Astrocyte (in vitro differentiated cells and primary cell): Measurements from ENCODE around the gene RPL27A.

Experiments
- EZH2 ChIP-seq: IDR thresholded peaks from 2 replicates; pipeline ENCODE4 v1.6.1; 2012; ENCODE audit warnings: mild to moderate bottlenecking, low read length, inconsistent platforms; ENCODE audit not compliant: insufficient read depth
- TF ChIP-seq, protein P1 (sequence below): IDR thresholded peaks from 2 replicates; pipeline ENCODE4 v1.5.1; 2011; ENCODE audit warnings: low read depth, mild to moderate bottlenecking, inconsistent platforms, low read length, moderate library complexity; ENCODE audit not compliant: insufficient read depth

DNA sequence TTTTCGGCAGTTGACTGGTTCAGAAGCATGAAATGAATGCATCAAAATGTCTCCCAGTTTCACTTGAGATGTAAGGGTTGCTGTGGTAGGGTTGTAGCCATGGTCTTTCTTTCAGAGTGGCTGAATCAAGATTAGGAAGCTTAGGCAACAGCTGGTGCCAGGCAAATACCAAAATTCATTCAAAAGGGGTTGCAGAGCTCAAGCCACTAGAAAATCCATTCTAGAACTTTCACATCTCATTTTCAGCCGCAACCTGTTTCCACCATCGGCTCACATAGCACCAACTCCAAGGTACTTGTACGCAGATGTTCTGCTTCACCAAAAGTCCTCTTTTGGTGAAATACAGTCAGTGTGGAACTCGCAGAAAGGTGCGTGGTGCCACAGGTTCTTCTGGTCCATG is 48.1 kb upstream of the RPL27A start:
- TF ChIP-seq, protein P1, sequence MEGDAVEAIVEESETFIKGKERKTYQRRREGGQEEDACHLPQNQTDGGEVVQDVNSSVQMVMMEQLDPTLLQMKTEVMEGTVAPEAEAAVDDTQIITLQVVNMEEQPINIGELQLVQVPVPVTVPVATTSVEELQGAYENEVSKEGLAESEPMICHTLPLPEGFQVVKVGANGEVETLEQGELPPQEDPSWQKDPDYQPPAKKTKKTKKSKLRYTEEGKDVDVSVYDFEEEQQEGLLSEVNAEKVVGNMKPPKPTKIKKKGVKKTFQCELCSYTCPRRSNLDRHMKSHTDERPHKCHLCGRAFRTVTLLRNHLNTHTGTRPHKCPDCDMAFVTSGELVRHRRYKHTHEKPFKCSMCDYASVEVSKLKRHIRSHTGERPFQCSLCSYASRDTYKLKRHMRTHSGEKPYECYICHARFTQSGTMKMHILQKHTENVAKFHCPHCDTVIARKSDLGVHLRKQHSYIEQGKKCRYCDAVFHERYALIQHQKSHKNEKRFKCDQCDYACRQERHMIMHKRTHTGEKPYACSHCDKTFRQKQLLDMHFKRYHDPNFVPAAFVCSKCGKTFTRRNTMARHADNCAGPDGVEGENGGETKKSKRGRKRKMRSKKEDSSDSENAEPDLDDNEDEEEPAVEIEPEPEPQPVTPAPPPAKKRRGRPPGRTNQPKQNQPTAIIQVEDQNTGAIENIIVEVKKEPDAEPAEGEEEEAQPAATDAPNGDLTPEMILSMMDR = no peak
- no peak for TF ChIP-seq EZH2
